HG02759 (cell line): ENCODE results near the gene MAPK13.
"Not testable (repeated sequence)": the region's sequence is repeated elsewhere in the genome, so short reads cannot be mapped to it uniquely, and the experiment has no call there.

Experiments
- ATAC-seq: cut with Tn5 transposase; IDR thresholded peaks from one replicate; pipeline ENCODE4 v1.9.1; 2021; ENCODE audit warnings: mild to moderate bottlenecking, moderate library complexity; ENCODE audit not compliant: unreplicated experiment

Gene MAPK13

DNA sequence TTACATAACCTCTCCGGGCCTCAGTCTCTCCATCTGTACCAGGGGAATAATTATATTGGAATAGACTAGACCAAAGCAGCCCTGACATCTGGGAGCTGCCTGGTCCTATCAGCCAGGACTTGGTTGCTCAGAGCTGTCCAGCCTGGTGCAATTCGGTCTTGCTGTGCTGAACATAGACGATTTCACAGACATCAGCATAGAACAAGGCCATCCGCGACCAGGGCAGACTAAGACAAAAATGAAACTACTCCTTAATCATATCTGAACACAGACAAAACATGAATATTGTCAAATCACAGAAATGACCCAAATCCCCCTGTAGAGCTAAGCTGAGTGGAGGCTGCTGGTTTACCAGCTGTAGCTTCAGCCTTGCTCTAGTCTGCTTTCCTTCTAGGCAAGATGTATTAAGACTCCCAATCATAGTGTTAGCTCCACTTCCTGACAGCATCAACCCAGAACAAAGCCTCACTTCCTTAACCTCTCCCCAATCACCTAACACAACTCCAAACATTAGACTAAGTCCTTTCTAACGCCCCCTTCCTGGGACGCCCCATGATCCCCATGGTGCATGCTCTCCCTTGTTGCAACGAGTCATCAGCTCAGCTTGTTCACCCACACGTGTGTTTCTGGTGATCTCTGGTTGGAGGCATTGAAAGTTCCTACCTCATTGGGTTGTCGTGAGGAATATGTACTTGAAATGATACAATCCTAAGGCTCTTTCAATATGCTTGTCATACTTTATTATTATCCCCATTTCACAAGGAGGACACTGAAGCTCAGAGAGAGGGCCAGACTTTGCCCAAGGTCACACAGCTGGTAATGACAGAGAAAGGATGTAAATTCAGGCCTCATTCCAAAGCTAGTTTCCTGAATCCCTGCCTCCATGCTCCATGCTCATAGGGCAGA, 3.5 kb upstream of the MAPK13 start:
- no peak for ATAC-seq

DNA sequence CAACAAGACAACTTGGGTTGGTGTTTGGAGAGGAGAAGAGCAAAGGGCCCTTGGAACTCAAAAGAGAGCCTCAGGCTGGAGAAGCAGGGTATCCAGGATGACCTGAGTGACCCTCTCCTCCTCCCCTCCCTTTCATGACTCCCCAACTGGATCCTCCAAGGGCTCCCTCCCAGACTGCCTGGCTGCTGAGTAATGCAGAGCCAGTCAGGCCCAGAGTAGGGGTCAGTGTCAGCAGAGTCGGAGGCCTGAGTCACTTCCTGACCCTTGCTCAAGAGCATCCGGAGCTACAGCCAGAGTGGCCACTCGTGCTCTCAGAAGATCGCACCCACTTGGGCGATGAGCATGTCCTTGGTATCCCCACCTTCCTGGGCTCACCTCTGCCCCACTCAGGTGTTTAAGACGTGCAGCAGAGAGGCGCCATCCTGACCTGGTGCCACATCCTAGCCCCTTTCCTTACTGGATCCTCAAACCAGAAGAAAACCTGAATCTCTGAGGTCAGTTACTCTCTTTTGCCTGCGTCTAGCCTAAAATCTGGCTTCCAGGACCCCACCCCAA, 2.8 kb upstream of the MAPK13 start:
- no peak for ATAC-seq

DNA sequence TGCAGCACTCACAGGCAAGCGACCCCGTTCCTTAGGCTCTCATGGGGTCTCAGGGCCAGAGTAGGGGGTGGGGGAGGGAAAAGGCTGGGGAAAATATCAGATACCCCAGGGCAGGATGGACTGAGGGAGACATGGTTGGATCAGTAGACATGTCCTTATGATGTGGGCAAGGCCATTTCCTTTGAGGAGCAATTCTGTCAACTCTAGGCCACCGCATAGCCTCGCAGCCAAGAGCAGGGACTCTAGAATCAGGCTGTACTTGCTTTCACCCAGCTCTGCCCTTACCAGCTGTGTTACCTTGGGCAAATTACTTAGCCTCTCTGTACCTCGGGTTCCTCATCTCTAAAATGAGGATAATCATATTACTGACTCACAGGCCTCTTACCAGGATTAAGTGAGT, 2.2 kb upstream of the MAPK13 start:
- ATAC-seq: no peak

DNA sequence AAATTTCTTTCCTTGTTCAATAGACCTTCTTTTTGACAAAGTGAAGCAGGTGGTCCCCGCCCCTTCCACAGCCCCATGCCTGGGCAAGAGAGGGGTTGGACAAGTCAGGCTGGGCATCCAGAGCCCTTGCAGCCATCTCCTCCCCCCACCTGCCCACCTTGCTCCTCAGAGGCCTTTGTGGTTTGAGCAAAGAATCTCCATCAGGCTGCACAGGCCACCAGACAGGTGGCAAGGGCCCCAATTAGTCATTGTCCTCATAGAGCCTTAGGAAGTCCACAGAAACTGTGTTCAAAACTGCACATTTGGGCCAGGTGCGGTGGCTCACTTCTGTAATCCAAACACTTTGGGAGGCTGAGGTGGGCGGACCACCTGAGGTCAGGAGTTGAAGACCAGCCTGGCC, 1.5 kb upstream of the MAPK13 start:
- no peak for ATAC-seq

DNA sequence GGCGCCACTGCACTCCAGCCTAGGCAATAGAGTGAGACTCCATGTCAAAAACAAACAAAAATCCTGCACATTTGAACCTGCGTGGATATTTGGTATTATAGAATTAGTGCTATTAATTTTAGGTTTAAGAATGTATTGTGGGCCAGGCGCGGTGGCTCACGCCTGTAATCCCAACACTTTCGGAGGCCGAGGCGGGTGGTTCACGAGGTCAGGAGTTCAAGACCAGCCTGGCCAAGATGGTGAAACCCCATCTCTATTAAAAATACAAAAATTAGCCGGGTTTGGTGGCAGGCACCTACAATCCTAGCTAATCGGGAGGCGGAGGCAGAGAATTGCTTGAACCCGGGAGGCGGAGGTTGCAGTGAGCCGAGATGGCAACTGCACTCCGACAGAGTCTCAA, 979 bp upstream of the MAPK13 start:
- ATAC-seq: not testable (repeated sequence)

DNA sequence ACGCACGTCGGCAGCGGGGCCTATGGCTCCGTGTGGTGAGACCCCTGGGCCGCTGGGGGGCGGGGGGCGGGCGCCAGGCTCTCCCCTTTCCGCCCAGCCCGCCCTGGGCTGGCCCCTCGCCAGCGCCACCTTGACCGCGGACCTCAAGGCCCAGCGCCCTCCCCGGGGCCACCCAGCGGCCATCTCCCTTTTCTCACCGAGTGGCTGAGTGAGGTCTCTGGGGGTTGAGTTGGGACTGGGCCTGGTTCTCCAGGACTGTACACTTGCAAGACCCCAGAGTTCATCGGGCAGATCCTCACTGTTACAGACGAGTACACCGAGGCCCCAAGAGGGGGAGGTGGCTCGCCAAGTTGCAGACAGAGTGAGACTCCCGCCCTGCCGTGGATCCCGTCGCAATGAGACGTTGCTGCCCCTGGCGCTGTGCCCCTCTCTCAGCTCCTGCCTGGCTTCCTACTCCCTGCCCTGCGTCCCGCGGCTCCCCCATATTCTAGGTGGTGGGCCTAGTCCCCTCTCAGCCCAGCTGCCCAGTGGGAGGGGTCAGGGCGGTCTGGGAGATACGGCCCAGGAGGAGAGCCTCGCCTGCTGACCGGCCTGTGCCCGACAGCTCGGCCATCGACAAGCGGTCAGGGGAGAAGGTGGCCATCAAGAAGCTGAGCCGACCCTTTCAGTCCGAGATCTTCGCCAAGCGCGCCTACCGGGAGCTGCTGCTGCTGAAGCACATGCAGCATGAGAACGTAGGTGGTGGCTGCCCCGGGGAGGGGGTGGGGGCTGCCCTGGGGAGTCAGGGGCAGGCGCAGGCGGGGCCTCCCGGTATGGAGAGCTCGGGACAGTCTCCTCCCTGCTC, 576 bp downstream of the MAPK13 start:
- ATAC-seq: peak; percentile 18

DNA sequence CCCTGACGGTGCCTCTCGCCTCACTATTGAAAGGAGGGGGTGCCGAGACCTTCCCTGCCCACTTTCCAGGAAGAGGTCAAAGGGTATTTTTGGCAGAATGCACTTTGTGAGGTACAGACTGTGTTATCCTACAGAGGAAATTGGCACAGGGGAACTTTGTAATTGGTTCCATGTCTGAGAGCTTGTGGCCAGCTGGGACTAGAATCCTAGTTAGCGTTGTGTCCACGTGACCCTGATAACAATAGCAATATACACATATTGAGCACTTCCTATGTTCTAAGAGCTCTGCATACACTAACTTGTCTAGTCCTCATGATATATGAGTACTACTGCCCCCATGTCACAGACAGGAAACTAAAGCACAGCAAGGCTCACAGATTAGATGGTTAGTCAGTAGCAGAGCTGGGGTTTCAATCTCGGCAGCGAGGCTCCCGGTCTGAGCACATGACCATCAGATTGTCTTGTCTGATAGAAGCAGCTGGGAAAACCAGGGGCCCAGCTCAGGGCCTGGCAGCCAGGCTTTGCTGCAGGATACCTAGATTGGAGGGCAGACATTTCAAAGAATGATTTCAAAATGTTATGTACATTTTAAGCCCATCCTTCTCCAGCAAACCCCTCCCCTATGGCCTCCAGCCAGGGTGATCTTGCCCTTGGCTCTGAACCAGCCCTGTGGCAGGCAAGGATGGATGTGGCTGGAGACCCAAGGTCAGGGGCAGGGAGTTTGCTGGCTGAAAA, 1.4 kb downstream of the MAPK13 start:
- ATAC-seq: peak; percentile 84

DNA sequence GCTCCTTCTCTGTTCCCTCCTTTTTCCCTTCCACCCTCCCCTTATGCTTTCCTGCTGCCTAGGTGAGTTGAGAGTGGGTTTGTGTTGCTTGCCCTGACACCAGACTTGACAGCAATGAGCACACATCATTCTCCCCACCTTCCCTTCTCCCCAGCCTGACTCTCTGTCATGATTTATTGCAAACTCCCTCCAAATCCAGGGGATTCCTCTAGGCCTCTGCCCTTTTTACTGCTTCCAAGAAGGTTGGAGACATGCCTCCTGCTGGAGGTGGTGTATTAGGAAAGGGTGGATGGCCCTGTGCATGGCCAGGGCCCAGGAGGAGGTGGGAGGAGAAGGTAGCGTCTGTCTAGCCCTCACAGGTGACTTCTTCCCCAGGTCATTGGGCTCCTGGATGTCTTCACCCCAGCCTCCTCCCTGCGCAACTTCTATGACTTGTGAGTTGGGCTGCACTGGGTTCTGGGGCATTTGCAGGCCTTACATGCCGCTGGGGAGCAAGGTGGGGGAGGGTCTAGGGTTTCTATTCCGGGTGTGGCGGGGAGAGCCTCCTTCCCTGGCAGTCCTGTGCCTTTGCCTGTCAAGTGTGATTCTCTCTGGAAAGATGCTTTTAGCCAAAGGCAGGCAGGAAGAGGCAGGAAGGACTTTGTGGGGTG, 2.1 kb downstream of the MAPK13 start:
- no peak for ATAC-seq

DNA sequence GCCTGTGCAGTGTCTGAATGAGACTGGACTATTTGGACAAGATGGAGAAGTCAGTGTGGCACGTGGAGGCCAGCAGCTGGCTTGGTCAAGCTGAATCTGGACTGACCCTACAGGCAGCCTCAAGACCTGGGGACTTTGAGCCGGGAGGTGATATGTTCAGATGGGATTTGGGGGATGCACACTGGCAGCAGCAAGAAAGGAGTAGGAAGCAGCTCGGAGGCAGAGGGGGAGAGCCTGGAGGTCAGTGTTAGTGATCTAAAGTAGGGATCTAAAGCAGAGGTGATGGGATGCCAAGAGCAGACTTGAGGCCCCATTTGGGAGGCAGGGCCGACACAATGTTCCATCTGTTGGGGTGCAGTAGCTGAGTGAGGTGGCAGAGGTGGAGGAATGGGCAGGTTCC, 2.8 kb downstream of the MAPK13 start:
- no peak for ATAC-seq

DNA sequence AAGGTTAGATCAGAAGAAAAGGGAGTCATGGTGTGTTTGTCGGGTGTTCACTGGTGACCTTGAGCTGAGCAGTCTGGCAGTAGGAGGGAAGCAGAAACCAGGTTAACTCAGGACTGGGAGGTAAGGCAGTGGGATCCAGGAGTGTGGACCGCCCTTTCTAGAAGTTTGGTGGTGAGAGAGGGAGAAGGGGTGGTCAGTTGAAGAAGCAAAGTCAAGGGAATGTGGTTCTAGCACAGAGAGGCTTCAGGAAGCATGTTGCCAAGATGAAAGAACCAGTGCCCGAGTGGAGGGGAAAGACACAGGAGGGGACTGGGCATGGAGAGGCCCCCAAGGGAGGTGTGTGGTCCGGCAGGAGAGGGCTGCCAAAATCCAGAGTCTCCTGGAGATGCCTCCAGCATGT, 3.6 kb downstream of the MAPK13 start:
- no peak for ATAC-seq

DNA sequence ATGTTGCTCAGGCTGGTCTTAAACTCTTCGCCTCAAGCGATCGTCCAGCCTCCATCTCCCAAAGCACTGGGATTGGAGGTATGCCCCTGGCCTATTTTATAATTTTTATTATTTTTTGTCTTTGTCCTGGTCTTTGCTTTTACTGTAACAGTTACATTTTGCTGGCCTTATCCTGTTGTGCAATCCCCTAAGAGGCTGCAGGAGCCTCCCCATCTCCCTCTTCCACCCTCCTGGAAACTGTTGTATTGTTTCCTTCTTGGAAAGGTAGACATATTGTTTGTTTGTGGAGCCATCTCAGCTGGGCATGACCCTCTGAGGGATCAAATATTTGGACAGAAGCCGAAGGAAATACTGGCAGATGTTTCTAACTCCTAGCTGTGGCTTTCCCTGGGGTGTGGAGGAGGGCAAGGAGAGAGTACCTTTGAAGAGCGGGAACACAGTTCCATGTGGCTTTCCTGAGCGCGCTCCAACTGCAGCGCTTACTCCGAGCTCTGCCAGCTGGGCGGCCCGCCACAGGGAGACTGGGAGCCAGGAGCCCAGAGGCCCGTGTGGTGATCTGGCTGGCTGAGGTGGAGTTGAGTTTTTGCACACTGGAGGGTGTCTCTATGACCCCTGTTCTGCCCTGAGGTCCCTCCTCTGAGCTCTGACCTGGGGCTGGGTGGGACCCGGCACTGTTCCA, 4.9 kb downstream of the MAPK13 start:
- ATAC-seq: no peak

DNA sequence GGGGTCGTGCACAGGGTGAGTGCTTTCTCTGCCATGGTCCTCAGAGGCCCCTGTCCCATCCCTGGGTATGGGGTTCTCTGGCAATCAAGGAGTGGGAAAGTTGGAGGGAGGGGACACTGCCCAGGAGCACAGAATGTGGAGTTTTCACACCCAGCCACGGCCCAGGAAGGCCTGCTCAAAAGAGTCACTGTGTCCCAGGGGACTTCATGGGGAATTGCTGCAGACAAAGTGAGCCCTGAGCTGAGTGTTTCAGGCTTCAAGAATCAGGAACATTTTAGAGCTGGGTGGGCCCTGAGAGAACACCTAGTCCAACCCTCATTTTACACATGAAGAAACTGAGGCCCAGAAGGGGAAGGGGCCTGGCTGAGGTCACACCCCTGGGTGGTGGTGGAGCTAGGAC, 5.7 kb downstream of the MAPK13 start:
- no peak for ATAC-seq

DNA sequence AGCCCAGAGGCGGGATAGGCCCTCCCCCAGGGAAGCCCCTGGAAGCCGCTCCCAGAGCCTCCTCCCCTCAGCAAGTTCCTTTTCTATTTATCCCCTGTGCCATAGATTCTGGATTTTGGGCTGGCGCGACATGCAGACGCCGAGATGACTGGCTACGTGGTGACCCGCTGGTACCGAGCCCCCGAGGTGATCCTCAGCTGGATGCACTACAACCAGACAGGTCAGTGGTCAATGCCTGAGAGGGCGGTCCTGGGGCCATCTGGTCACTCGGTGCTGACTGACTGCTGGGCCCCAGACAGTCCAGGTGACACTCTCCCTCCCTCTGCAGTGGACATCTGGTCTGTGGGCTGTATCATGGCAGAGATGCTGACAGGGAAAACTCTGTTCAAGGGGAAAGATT, 6.2 kb downstream of the MAPK13 start:
- ATAC-seq: no peak

DNA sequence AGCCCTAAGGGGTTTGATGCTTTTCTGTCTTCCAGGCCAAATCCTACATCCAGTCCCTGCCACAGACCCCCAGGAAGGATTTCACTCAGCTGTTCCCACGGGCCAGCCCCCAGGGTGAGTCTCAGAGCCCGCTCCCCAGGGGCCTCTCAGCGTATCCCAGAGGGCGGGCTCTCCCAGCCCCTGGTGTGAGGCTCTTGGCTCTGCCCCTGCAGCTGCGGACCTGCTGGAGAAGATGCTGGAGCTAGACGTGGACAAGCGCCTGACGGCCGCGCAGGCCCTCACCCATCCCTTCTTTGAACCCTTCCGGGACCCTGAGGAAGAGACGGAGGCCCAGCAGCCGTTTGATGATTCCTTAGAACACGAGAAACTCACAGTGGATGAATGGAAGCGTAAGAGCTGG, 8.4 kb downstream of the MAPK13 start:
- ATAC-seq: no peak

DNA sequence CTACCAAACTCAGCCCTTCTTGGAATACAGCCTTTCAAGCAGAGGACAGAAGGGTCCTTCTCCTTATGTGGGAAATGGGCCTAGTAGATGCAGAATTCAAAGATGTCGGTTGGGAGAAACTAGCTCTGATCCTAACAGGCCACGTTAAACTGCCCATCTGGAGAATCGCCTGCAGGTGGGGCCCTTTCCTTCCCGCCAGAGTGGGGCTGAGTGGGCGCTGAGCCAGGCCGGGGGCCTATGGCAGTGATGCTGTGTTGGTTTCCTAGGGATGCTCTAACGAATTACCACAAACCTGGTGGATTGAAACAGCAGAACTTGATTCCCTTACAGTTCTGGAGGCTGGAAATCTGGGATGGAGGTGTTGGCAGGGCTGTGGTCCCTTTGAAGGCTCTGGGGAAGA, 9.1 kb downstream of the MAPK13 start:
- no peak for ATAC-seq

DNA sequence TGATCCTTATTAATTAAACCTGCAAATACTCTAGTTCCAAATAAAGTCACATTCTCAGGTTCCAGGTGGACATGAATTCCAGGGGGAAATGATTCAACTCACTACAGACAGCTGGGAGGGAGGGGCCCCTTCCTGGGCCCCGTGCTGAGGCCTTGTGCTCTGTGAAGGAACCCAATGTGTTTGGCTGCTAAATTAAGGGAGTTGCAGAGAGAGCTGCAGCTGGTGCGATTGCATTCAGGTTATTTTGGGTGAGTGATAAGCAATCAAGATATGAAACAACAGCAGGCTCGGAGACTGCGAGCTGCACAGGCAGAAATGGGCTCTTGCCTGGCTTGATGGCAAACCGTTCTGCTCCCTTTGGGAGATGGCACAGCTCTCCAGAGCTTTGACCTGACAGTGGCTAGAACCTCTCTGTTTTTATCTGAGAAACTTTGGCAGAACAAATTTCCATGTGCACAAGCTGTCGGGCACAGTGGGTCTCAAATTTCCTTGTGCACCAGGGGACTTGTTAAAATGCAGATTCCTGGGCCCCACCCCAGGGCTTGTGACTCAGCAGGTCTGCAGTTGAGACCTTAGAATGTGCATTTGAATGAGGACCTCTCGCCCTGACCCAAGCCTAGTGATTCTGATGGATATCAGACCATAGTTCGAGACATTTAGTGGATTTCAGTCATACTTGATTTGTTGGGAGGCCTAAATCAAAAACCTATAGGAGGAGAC, 9.8 kb downstream of the MAPK13 start:
- no peak for ATAC-seq

DNA sequence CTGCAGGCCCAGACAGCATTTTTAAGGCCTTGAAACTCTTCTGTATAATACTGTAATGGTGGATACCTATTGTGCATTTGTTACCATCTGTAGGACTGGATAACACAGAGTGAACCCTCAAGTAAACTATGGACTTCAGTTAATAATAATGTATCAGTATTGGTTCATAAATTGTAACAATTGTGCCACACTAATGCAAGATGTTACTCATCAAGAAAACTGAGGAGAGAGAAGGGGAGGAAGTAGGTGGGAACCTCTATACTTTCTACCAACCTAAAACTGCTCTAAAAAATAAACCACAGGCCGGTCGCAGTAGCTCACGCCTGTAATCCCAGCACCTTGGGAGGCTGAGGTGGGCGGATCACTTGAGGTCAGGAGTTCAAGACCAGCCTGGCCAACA, 10.8 kb downstream of the MAPK13 start:
- ATAC-seq: no peak

DNA sequence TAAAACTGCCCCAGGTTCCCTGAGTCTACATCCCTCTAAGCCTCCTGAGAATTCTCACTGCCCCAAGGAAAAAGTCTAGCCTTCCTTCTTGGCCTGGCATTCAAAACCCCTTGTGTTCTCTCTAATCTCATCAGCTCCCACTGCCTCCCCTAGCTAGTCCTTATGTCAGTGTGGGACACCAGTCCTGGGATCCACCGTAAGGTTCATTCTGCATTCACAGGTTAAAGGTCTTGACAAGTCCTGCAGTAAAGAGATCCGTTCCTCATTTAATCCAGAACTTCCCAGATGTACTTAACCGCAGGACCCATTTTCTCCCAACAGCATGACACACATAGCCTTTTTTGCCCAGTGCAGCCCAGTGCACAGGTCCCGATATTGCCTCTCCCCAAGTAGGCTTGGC, 11.6 kb downstream of the MAPK13 start:
- ATAC-seq: no peak
